ELF-1 (cell line): ENCODE data around the gene ATP5PO.

Source experiments
- DNase-seq: peaks from one replicate; pipeline ENCODE4 v3.0.0-alpha.2; 2016; ENCODE audit warnings: low read depth, low spot score

ATP5PO gene

DNA sequence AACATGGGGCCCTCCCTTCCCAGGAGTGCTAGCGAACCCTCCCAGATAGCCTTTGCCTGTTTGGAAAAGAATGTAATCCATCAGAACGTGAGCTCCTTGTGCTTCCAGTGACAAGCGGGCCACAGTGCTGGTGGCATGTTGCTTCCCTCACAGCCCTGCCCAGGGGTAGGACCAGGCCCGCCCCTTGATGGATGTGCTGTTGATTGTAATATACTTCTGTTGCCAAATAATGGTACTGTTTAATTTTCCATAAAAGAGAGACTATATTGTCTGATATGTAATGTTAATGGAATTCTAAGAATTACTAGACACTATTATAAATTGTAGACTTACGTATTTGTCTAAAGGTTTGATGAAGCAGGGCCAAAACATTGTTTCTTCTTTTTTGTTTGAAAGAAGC lies 16.4 kb downstream of the ATP5PO start:
- no peak for DNase-seq

DNA sequence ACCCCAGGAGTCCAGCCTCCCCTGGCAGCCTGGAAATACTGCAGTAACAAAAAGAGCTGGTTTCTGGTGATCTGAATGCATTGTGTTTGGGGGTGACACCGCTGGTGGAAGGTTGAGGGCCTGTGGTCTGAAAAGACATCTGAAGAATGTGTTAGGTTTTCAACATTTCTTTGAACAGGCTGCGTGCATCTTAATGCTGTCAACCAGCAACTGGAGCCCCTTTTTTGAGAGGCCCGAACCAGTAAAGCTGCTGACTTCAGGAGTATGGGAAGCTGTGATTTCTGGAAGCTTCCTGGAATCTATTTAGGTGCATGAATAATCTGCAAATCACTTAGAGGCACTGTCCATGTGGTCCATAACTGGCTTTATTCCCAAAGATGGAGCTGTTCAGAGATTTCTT lies 17.0 kb downstream of the ATP5PO start:
- DNase-seq, result no peak

DNA sequence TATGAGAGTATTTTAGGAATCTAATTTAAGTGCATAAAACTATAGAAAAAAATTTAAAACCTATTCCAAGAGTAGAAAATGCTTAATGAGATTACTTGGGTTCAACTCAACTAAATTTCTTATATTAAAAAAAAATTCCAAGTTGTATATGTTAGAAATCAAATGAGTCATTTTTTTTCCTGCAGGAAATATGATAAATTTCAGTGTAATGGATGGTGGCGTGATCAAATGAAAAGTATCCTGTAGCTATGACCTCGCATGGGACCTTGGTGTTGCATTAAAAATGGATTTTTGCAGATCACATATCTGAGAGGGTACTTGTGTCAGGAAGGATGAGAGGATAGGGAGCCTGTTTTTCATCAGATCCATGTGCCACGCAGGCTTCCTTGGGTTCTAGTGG lies 17.9 kb downstream of the ATP5PO start:
- no peak for DNase-seq

GRCh38 chr21:33897098-33897497 lies 18.5 kb downstream of the ATP5PO start:
- no peak for DNase-seq

DNA sequence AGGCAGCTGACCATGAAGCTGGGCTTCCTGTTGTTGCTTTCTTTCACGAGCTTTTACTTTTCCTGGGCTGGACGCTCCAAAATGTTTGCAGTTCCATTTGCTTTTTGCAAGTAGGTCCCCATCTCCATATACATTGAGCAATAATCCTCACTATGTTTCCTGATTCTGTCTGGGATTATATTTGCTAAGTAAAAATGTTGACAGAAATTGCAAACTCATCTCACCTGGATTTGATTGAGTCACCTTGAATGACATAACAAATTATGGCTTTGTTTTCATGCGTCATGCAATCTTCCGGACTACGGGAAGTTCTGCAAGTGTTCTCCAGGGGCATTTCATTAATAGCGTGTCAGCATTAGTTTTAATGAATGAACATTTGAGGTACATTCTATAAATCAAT lies 18.9 kb downstream of the ATP5PO start:
- no peak for DNase-seq

- DNase-seq, result no peak
Measured at GRCh38 chr21:33895356-33895755, 20.2 kb downstream of the ATP5PO start.

GRCh38 chr21:33894736-33895288 lies 20.8 kb downstream of the ATP5PO start:
- DNase-seq, result peak; percentile 91

DNA sequence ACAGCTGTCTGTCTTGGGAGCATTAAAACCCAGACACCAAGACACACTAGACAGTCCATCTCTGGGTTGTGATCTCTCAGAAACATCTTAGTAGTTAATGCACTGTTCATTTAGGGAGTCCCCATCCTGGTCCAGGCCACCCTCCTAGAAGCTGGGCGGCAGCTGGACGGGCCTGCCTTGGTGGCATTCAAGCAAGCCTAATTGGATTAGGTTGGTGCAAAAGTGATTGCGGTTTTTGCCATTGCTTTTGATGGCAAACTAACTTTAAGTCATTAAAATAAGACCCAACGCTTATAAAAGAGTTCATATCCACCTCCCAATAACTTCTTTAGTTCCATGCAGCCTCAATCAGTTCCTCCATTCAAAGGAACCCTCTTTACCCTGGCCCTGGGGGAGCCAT lies 21.7 kb downstream of the ATP5PO start:
- DNase-seq, result no peak

- DNase-seq, result peak; percentile 81
Measured at GRCh38 chr21:33892853-33893252, 22.8 kb downstream of the ATP5PO start.

- DNase-seq, result no peak
Measured at GRCh38 chr21:33890187-33890586, 25.4 kb downstream of the ATP5PO start.

DNA sequence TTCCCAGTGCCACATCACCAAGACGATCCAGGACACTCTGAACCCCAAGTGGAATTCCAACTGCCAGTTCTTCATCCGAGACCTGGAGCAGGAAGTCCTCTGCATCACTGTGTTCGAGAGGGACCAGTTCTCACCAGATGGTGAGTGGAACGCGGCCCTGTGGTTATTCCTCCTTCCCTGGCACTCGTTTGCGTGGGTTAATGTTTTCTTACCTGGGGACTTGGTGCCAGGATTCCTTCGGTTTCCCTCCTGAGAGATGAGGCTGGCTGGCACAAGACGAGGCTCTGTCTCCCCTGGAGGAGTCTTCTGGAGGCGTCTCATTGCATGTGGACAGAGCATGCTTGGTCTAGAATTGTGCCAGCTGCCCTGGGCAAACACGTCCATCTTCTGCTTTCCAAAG lies 29.3 kb downstream of the ATP5PO start:
- no peak for DNase-seq

- DNase-seq, result no peak
Measured at GRCh38 chr21:33885172-33885514, 30.5 kb downstream of the ATP5PO start.

- DNase-seq, result no peak
Measured at GRCh38 chr21:33884376-33885171, 31.0 kb downstream of the ATP5PO start.

DNA sequence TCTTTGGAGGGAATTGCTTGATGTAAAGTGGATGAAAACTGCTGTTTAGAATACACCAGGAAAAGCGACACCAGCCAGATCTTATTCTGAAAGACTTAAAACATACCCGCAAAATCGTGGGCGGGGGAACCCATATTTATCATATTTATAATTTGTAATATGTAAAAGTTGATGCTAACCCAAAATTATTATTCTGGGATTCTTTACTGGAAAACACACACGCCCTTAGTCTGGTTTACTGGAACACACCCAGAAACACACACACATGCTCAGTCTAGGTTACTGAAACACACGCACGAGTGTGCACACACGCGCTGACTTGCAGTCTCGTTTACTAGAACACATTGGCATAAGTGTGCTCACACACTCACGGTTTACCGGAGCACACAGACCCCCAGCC lies 32.5 kb downstream of the ATP5PO start:
- DNase-seq, result no peak

DNA sequence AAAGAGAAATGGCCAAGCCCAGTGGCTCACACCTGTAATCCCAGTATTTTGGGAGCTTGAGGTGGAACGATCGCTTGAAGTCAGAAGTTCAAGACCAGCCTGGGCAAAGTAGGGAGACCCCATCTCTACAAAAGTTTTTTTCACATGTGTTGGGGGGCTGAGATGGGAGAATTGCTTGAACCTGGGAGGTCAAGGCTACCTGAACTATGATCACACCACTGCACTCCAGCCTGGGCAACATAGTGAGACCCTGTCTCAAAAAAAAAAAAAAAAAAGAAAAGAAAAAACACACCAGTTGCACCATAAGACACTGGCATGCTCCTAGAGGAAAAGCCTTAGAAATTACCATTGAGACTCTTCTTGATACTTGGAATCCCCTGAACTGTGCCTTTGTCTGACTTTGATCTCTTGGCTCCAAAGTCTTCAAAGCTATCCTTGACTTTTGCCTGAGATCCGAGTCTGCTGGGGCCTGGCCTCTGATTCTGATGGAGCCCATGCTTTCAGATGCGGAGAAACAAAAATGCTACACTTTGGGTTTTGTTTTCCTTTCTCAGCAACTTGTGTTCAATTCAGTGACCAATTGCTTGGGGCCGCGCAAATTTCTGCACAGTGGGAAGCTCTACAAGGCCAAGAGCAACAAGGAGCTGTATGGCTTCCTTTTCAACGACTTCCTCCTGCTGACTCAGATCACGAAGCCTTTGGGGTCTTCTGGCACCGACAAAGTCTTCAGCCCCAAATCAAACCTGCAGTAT lies 33.7 kb downstream of the ATP5PO start:
- no peak for DNase-seq

- DNase-seq, result no peak
Measured at GRCh38 chr21:33880626-33881025, 35.0 kb downstream of the ATP5PO start.

GRCh38 chr21:33878824-33879223 lies 36.8 kb downstream of the ATP5PO start:
- no peak for DNase-seq

- DNase-seq, result no peak
Measured at GRCh38 chr21:33875026-33875695, 40.4 kb downstream of the ATP5PO start.

- DNase-seq, result no peak
Measured at GRCh38 chr21:33874161-33874560, 41.4 kb downstream of the ATP5PO start.

DNA sequence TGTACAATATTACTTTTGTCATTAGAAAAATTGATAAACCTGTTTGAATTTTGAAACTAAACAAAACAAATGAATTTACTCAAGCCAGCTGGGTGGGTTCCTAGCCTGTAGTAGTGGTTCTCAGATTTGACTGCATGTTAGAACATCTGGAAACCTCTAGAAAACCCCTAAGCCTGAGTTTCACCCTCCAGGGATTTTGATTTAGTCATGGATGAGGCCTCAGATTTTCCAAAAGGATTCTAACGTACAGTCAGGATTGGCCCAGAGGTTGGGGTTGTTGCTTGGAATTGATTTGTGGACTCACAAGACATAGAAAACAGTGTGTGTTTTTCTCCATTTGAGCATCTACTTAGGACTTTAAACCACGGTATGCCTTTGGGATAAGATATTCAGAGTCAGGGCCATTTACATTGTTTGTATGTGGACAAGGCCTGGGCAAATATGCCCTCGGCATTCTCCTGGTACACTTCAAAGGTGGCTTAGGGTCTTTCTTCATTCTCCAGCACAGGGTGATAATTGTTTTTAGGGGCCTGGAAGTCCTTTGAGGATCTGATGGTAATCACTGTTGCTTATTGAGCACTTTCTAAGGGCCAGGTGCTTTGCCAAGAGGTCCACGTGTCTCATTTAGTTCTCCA lies 42.6 kb downstream of the ATP5PO start:
- peak; percentile 30 for DNase-seq

DNA sequence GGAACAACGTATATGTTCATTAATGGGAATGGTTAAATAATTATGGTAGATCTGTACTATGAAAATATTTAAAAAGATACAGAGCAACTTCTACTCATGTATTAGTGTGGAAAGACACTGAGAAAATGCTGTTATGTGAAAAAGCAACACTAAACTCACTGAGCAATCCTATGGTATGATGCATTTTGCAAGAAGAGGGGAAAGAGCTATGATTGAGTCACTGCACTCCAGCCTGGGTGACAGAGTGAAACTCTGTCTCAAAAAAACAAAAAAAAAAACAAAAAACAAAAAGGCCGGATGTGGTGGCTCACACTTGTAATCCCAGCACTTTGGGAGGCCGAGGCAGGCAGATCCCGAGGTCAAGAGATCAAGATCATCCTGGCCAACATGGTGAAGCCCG lies 44.4 kb downstream of the ATP5PO start:
- DNase-seq, result no peak

- DNase-seq, result no peak
Measured at GRCh38 chr21:33870768-33871167, 44.8 kb downstream of the ATP5PO start.
